Lower leg skin (tissue), 4 donors: ENCODE results near the gene MEOX1. TPM values are rescaled to one million over a fixed set of nuclear protein-coding genes. Genes with fewer than 3 reads are reported as not detected.

Experiments
- DNase-seq, 2 donors: peaks; one replicate each; pipeline ENCODE4 v3.0.0-alpha.2; 2019; ENCODE audit warnings: low spot score in 2 of 2
- H3K4me3 ChIP-seq: fragments of 200-600 bp; sonication (generic); 2 replicates; pipeline ENCODE4 v1.5.1; 2017; ENCODE audit warnings: mild to moderate bottlenecking, low read depth; ENCODE audit not compliant: poor library complexity, severe bottlenecking
- POLR2A ChIP-seq, 2 donors: fragments of 450-650 bp; IDR thresholded peaks; one replicate each; pipeline ENCODE4 v1.6.1; 2016 to 2017; ENCODE audit warnings: antibody characterized with exemption in 2 of 2, mild to moderate bottlenecking in 1 of 2, moderate library complexity in 1 of 2
- WGBS, 2 donors: methylation state at CpG; one replicate each; pipeline ENCODE4 v1.1.5; 2018; 5-methylcytosine and 5-hydroxymethylcytosine counted together
- intact Hi-C: fragments of 100-400 bp; cut with DNase I; formaldehyde crosslinking; loops from one replicate; pipeline ENCODE4 v1.15.0; 2023; ENCODE audit warnings: low total_unique reads
- total RNA-seq, 4 donors: library from RNA; depleted of rRNA; stranded (reverse); fragments of >200 nt; gene quantifications; one replicate each; pipeline ENCODE4 v1.1.0, GENCODE V29; 2016
- TF ChIP-seq, protein P1 (sequence below), 3 donors: fragments of 450-650 bp; IDR thresholded peaks; one replicate each; pipeline ENCODE4 v1.5.1; 2016; ENCODE audit warnings: antibody characterized with exemption in 3 of 3, mild to moderate bottlenecking in 3 of 3, moderate library complexity in 2 of 3

Gene MEOX1
- total RNA-seq, 4 donors from 2014 or later: 1.9 to 7.9 (median 3.7) TPM

DNA sequence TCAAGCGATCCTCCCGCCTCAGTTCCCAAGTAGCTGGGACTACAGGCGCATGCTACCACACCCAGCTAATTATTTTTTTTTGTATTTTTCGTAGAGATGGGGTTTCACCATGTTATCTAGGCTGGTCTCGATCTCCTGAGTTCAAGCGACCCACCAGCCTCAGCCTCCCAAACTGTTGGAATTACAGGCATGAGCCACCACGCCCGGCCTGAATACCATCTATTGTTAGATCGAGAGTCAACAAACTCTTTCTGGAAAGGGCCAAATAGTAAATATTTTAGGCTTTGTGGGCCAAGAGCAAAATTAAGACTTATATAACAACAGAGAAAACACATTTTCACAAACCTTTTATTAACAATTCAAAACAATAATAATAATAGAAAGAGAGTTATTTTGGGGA, 41.6 kb downstream of the MEOX1 start:
- 50 to 58% methylated on average over 9 of the region's 9 CpGs for WGBS, 2 donors
- no peak overlapping the region for H3K4me3 ChIP-seq
- intact Hi-C loops: no loop called here
- no peak for DNase-seq
- TF ChIP-seq, protein P1, sequence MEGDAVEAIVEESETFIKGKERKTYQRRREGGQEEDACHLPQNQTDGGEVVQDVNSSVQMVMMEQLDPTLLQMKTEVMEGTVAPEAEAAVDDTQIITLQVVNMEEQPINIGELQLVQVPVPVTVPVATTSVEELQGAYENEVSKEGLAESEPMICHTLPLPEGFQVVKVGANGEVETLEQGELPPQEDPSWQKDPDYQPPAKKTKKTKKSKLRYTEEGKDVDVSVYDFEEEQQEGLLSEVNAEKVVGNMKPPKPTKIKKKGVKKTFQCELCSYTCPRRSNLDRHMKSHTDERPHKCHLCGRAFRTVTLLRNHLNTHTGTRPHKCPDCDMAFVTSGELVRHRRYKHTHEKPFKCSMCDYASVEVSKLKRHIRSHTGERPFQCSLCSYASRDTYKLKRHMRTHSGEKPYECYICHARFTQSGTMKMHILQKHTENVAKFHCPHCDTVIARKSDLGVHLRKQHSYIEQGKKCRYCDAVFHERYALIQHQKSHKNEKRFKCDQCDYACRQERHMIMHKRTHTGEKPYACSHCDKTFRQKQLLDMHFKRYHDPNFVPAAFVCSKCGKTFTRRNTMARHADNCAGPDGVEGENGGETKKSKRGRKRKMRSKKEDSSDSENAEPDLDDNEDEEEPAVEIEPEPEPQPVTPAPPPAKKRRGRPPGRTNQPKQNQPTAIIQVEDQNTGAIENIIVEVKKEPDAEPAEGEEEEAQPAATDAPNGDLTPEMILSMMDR (IDR thresholded peaks at IDR 0.05): no peak
- no peak for TF ChIP-seq POLR2A (IDR thresholded peaks at IDR 0.05)

DNA sequence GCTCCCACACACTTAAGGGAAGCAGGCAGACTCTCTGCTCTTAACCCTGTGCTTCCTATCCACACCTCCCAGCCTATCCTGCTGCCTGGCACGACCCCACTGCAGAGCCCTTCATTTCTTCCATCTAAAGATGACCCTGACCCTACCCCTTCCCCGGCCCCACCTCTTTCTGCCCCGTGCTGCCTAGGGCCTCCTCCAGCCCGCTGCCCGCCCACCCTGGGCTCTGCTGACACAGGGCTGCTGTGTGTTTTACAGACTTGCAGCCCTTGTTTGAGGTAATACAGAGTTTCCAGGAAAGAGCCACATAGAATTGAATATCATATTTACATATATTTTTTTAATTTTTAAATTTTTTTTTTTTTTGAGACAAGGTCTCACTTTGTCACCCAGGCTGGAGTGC, 42.0 kb downstream of the MEOX1 start:
- WGBS, 2 donors: 71 to 73% methylated on average over 5 of the region's 5 CpGs
- H3K4me3 ChIP-seq: no peak overlapping the region
- TF ChIP-seq, protein P1 (IDR thresholded peaks at IDR 0.05): no peak
- TF ChIP-seq POLR2A (IDR thresholded peaks at IDR 0.05): no peak
- no peak for DNase-seq
- intact Hi-C loops: no loop called here

DNA sequence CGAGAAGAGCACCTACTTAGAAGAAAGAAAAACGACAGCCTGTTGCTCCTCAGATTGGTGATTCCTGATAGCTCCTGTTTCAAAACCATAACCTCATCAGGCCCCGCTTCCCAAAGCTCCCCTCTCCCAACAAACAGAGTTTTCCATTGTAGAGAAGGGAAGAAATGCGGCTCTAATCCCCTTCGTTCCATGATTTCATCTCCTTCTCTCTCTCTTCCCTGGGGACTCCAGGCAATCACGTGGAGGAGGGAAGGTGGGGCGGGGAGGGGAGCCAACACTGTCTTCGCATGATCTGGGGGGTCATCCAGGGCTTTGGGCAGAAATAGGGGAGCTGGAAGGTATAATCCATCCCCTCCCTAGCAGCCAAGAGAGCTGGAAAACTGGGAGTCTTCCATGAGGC, 43.4 kb downstream of the MEOX1 start:
- 84 to 88% methylated on average over 8 of the region's 8 CpGs for WGBS, 2 donors
- no peak for DNase-seq
- H3K4me3 ChIP-seq: no peak overlapping the region
- no peak for TF ChIP-seq POLR2A (IDR thresholded peaks at IDR 0.05)
- TF ChIP-seq, protein P1 (IDR thresholded peaks at IDR 0.05): no peak
- intact Hi-C loops: no loop called here

DNA sequence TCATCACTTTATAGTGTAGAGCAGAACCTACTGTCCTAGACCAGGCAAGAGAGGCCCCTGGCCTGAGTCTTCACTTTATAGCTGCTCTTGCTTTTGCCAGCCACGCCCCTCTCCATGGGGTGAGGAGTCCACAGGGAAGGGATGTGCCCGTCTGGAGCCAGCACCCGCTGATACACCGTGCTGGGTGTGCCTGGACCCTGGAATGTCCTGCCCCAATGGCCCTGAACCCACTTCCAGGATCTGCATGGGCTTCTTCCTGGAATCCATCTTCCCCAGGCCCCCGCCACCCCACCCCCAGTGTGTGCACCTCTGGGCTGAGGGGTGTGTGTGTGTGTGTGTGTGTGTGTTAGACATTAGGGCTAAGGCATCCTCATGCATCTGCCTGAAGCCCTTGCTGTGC, 44.9 kb downstream of the MEOX1 start:
- H3K4me3 ChIP-seq: no peak overlapping the region
- intact Hi-C loops: no loop called here
- TF ChIP-seq, protein P1 (IDR thresholded peaks at IDR 0.05): no peak
- TF ChIP-seq POLR2A (IDR thresholded peaks at IDR 0.05): no peak
- no peak for DNase-seq
- WGBS, 2 donors: 64 to 73% methylated on average over 4 to 5 of the region's 5 CpGs

DNA sequence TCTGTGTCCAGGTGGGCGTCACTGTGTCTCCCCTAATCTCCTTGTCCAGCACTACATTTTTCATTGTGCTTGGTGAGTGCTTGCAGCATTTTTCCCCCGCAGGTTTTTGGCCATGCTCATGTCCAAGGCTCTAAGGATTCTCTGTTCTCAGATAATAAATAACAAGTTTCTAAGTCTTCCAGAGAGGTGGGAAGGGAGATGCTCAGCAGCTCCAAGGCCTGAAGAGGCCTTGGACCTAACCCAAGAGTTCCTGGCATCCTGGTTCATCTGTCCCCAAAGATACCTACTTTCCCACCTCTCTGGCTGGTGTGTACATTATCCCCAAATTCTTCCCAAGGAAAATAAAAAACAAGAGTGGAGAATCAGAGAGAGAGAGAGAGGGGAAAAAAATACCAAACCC, 45.3 kb downstream of the MEOX1 start:
- no peak overlapping the region for H3K4me3 ChIP-seq
- intact Hi-C loops: no loop called here
- TF ChIP-seq, protein P1 (IDR thresholded peaks at IDR 0.05): no peak
- TF ChIP-seq POLR2A (IDR thresholded peaks at IDR 0.05): no peak
- no peak for DNase-seq
- 62 to 71% methylated on average over 2 of the region's 2 CpGs for WGBS, 2 donors

DNA sequence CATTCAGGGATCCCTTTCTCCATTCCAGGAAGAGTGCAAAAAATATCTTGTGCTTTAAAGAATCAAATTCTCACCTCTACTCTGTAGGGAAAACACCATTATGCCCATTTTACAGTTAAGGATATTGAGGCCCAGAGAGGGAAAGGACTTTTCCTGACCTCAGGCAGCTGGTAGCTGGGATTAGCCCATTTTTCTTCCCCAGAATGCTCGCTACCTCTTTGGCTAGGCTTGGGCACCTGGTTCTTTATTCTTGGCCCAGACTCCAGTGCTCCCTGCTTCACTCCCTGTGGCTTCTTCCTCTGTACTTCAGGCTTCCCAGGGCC, 45.7 kb downstream of the MEOX1 start:
- intact Hi-C loops: no loop called here
- TF ChIP-seq, protein P1 (IDR thresholded peaks at IDR 0.05): no peak
- TF ChIP-seq POLR2A (IDR thresholded peaks at IDR 0.05): no peak
- no peak overlapping the region for H3K4me3 ChIP-seq
- 76 to 88% methylated on average over 1 of the region's 1 CpG for WGBS, 2 donors
- DNase-seq: no peak
